Fibroblast of the aortic adventitia (primary cell): ENCODE results near the gene HUS1. TPM values are rescaled to one million over a fixed set of nuclear protein-coding genes. Genes with fewer than 3 reads are reported as not detected.
"Not testable (repeated sequence)": the region's sequence is repeated elsewhere in the genome, so short reads cannot be mapped to it uniquely, and the experiment has no call there.

Source experiments
- DNase-seq: peaks from one replicate; pipeline ENCODE4 v3.0.0-alpha.2; 2010; ENCODE audit warnings: low read depth
- H3K4me3 ChIP-seq: 2 replicates; pipeline ENCODE4 v1.5.1; 2011; ENCODE audit warnings: low read depth, mild to moderate bottlenecking, control low read depth, low read length, moderate library complexity
- CTCF ChIP-seq: IDR thresholded peaks from 2 replicates; pipeline ENCODE4 v1.5.1; 2011; ENCODE audit warnings: mild to moderate bottlenecking, low read length, control low read depth, inconsistent platforms; ENCODE audit not compliant: insufficient read depth
- total RNA-seq: library from RNA; depleted of rRNA; stranded (reverse); fragments of >200 nt; gene quantifications from 2 replicates; pipeline ENCODE4 v1.2.3, GENCODE V29; 2012; ENCODE audit warnings: low replicate concordance

The HUS1 gene
- total RNA-seq, 1 donor = 28.6 TPM

- no peak for DNase-seq
- no peak for TF ChIP-seq CTCF
- no peak overlapping the region for H3K4me3 ChIP-seq
Measured at GRCh38 chr7:47931005-47932004, 48.1 kb downstream of the HUS1 start.

GRCh38 chr7:47924266-47924665 is 55.1 kb downstream of the HUS1 start:
- no peak for TF ChIP-seq CTCF
- no peak for DNase-seq
- H3K4me3 ChIP-seq = no peak overlapping the region

GRCh38 chr7:47923081-47923875 is 56.1 kb downstream of the HUS1 start:
- DNase-seq, H3K4me3 ChIP-seq: not testable (repeated sequence)

GRCh38 chr7:47916514-47916913 is 62.9 kb downstream of the HUS1 start:
- not testable (repeated sequence) for H3K4me3 ChIP-seq, DNase-seq

GRCh38 chr7:47915616-47915976 is 63.8 kb downstream of the HUS1 start:
- no peak overlapping the region for H3K4me3 ChIP-seq
- no peak for TF ChIP-seq CTCF
- no peak for DNase-seq

- no peak overlapping the region for H3K4me3 ChIP-seq
- peak; percentile 13 for DNase-seq
- no peak for TF ChIP-seq CTCF
Measured at GRCh38 chr7:47914717-47915615, 64.4 kb downstream of the HUS1 start.

Other genes with a start within 250 kb of the HUS1 start
- gene PKD1L1, start 31.1 kb downstream of the HUS1 start, total RNA-seq = under 0.01 TPM in 2 replicates
- gene SUN3, start 49.5 kb upstream of the HUS1 start, total RNA-seq = not detected in 2 replicates
- gene C7orf57, start 55.9 kb upstream of the HUS1 start, total RNA-seq = 0.09 TPM in 1 of 2 replicates, not detected in the other
- 3.5 and 12.4 TPM in 2 replicates for gene UPP1, start 109.7 kb upstream of the HUS1 start, total RNA-seq
- 0.54 TPM in 1 of 2 replicates, not detected in the other for gene ABCA13, start 191.8 kb upstream of the HUS1 start, total RNA-seq